ENCODE results near the gene CLDND2. TPM values are rescaled to one million over a fixed set of nuclear protein-coding genes. Genes with fewer than 3 reads are reported as not detected.

Gene CLDND2
- total RNA-seq, 2 donors from 2014 or later, result not detected

GRCh38 chr19:51354103-51354741 is 14.6 kb downstream of the CLDND2 start:
- 68 to 79% methylated on average over 7 to 12 of the region's 12 CpGs for WGBS, 2 donors
- no peak overlapping the region for H3K4me3 ChIP-seq
- DNase-seq (no peak), ATAC-seq (no peak)
- intact Hi-C loops (cut with DNase I), result no loop called here
- H3K4me1 ChIP-seq, result no peaks in the 10 kb centered on the region
- no peaks in the 10 kb centered on the region for H3K27me3 ChIP-seq
- H3K27ac ChIP-seq, result no peak overlapping the region
- H3K9me3 ChIP-seq, result no peaks in the 10 kb centered on the region
- peaks cover 0 to 2% of the 10 kb centered on the region in 2 donors for H3K36me3 ChIP-seq (replicated peaks in 1 of 2; ENCODE audit: insufficient read depth in 1 of 2, low read depth in 2 of 2)
- TF ChIP-seq CTCF (IDR thresholded peaks at IDR 0.05) (no peak), POLR2A (IDR thresholded peaks at IDR 0.05) (no peak)

- Histone ChIP-seq H3K27me3 (no peaks in the 10 kb centered on the region), H3K4me1 (no peaks in the 10 kb centered on the region), H3K4me3 (no peak overlapping the region), H3K9me3 (no peaks in the 10 kb centered on the region), H3K36me3 (replicated peaks in 1 of 2; ENCODE audit: insufficient read depth in 1 of 2, low read depth in 2 of 2) (peaks cover 0 to 2% of the 10 kb centered on the region in 2 donors), H3K27ac (no peak overlapping the region)
- 91 to 94% methylated on average over 9 to 16 of the region's 16 CpGs for WGBS, 2 donors
- no peak for DNase-seq
- ATAC-seq, result no peak
- intact Hi-C loops (cut with DNase I), result no loop called here
- TF ChIP-seq POLR2A (IDR thresholded peaks at IDR 0.05) (no peak), CTCF (IDR thresholded peaks at IDR 0.05) (no peak)
These were observed 15.9 kb downstream of the CLDND2 start for GRCh38 chr19:51352783-51353360.

- Histone ChIP-seq H3K9me3 (no peaks in the 10 kb centered on the region), H3K4me3 (no peak overlapping the region), H3K27ac (no peak overlapping the region), H3K27me3 (no peaks in the 10 kb centered on the region), H3K36me3 (replicated peaks in 1 of 2; ENCODE audit: insufficient read depth in 1 of 2, low read depth in 2 of 2) (peaks cover 0 to 2% of the 10 kb centered on the region in 2 donors), H3K4me1 (no peaks in the 10 kb centered on the region)
- ATAC-seq (no peak), DNase-seq (no peak)
- intact Hi-C loops (cut with DNase I), result no loop called here
- WGBS, 2 donors, result 96 to 98% methylated on average over 10 to 11 of the region's 11 CpGs
- TF ChIP-seq CTCF (IDR thresholded peaks at IDR 0.05) (no peak), POLR2A (IDR thresholded peaks at IDR 0.05) (no peak)
These were observed 17.4 kb downstream of the CLDND2 start for GRCh38 chr19:51351266-51351990.

- ATAC-seq (no peak), DNase-seq (no peak)
- intact Hi-C loops (cut with DNase I), result loop anchor here (10.0 kb wide), 1 partner anchor 47 kb away; the partner anchor contains the start of gene C19orf84
- Histone ChIP-seq H3K4me1 (no peaks in the 10 kb centered on the region), H3K36me3 (replicated peaks in 1 of 2; ENCODE audit: insufficient read depth in 1 of 2, low read depth in 2 of 2) (peaks cover 0 to 6% of the 10 kb centered on the region in 2 donors), H3K27me3 (no peaks in the 10 kb centered on the region), H3K4me3 (no peak overlapping the region), H3K9me3 (no peaks in the 10 kb centered on the region), H3K27ac (no peak overlapping the region)
- 83 to 87% methylated on average over 10 of the region's 10 CpGs for WGBS, 2 donors
- TF ChIP-seq CTCF (IDR thresholded peaks at IDR 0.05), result no peak
- TF ChIP-seq POLR2A (IDR thresholded peaks at IDR 0.05), result no peak
These were observed 21.4 kb downstream of the CLDND2 start for GRCh38 chr19:51347209-51347928.
